AG04450 (cell line): ENCODE results near the gene DYNC2I2. TPM values are rescaled to one million over a fixed set of nuclear protein-coding genes. Genes with fewer than 3 reads are reported as not detected.

Experiments
- CTCF ChIA-PET: fragments of 300-600, 350-600 bp; formaldehyde crosslinking; extraction: SDS; loops from one replicate; lab custom pipeline; 2022; ENCODE audit warnings: antibody characterized with exemption, inconsistent platforms; lab: Charles Lee
- POLR2A ChIA-PET: fragments of 350-600 bp; formaldehyde crosslinking; extraction: SDS; loops from one replicate; lab custom pipeline; 2021; ENCODE audit warnings: antibody characterized with exemption, inconsistent platforms; lab: Yijun Ruan, JAX
- DNase-seq: peaks from one replicate; pipeline ENCODE4 v3.0.0-alpha.2; 2011; ENCODE audit warnings: low read depth, low spot score
- H3K27ac ChIP-seq: one replicate; pipeline ENCODE4 v1.5.1; 2012; ENCODE audit warnings: low read depth, low read length, control low read depth
- H3K27me3 ChIP-seq: one replicate; pipeline ENCODE4 v1.6.0; 2012; ENCODE audit warnings: low read length; ENCODE audit not compliant: control insufficient read depth, insufficient read depth
- H3K4me3 ChIP-seq: 2 replicates; pipeline ENCODE4 v1.5.1; 2011; ENCODE audit warnings: mild to moderate bottlenecking, low read depth, low read length, control low read depth
- H3K9me3 ChIP-seq: 2 replicates; pipeline ENCODE4 v1.5.1; 2012; ENCODE audit warnings: low read length; ENCODE audit not compliant: control insufficient read depth, insufficient read depth
- CTCF ChIP-seq: IDR thresholded peaks from 2 replicates; pipeline ENCODE4 v1.5.1; 2011; ENCODE audit warnings: low read depth, low read length, control low read depth, inconsistent platforms
- polyA plus RNA-seq: library from polyadenylated mRNA; depleted of rRNA; stranded (reverse); fragments of >200 nt; gene quantifications from 2 replicates; pipeline ENCODE4 v1.2.3, GENCODE V29; 2011

DYNC2I2 gene
- polyA plus RNA-seq, 1 experiment, result 10.9 TPM

- TF ChIP-seq CTCF, result no peak
- POLR2A ChIA-PET, result interaction anchor here (0.8 to 1.5 kb wide), 5 partner anchors 18 to 32 kb away, joined by 3 to 11 read pairs (median 6); no protein-coding TSS in a partner anchor
- no peak for DNase-seq
- Histone ChIP-seq H3K9me3 (no peaks in the 10 kb centered on the region; the same call in 1 of the 2 replicates), H3K4me3 (peak overlapping the region; percentile 94), H3K27ac (no peak overlapping the region), H3K27me3 (no peaks in the 10 kb centered on the region)
- CTCF ChIA-PET, result interaction anchor here (0.8 to 1.0 kb wide), 2 partner anchors 56 to 129 kb away, joined by 4 to 9 read pairs; partner anchors contain the start of gene ENDOG
Observed at GRCh38 chr9:128689293-128689774, 32.7 kb upstream of the DYNC2I2 start.

- ChIA-PET CTCF (interaction anchor here (1.0 kb wide), 1 partner anchor 129 kb away, joined by 9 read pairs; the partner anchor contains the start of gene ENDOG), POLR2A (interaction anchor here (0.8 to 1.5 kb wide), 4 partner anchors 19 to 31 kb away, joined by 4 to 11 read pairs (median 6); no protein-coding TSS in a partner anchor)
- DNase-seq, result peak; percentile 66
- Histone ChIP-seq H3K27ac (peak within 1 kb of the TSS; percentile 78), H3K9me3 (no peaks in the 10 kb centered on the region; the same call in 1 of the 2 replicates), H3K27me3 (no peaks in the 10 kb centered on the region), H3K4me3 (peak within 1 kb of the TSS; percentile 94)
- TF ChIP-seq CTCF, result no peak
Observed at GRCh38 chr9:128688501-128689292, 32.0 kb upstream of the DYNC2I2 start, which contains the start of gene SET. SET (plus strand) TSS chr9:128689222; CDS start chr9:128689583, 361 bp downstream.

- no peak for TF ChIP-seq CTCF
- no peak for DNase-seq
- Histone ChIP-seq H3K27ac (no peak overlapping the region), H3K4me3 (no peak overlapping the region), H3K27me3 (no peaks in the 10 kb centered on the region), H3K9me3 (no peaks in the 10 kb centered on the region; the same call in 1 of the 2 replicates)
- CTCF ChIA-PET, result no interaction called here
- POLR2A ChIA-PET, result no interaction called here
Observed at GRCh38 chr9:128687453-128687852, 30.8 kb upstream of the DYNC2I2 start.

GRCh38 chr9:128685636-128686489, 29.2 kb upstream of the DYNC2I2 start:
- CTCF ChIA-PET, result no interaction called here
- DNase-seq, result no peak
- Histone ChIP-seq H3K9me3 (no peaks in the 10 kb centered on the region; the same call in 1 of the 2 replicates), H3K27me3 (no peaks in the 10 kb centered on the region), H3K27ac (no peak overlapping the region), H3K4me3 (peak overlapping the region; percentile 31)
- no peak for TF ChIP-seq CTCF
- POLR2A ChIA-PET, result no interaction called here
